Neural progenitor cell (in vitro differentiated cells): ENCODE results near the gene MPC1. TPM values are rescaled to one million over a fixed set of nuclear protein-coding genes. Genes with fewer than 3 reads are reported as not detected.
"Not testable (repeated sequence)": the region's sequence is repeated elsewhere in the genome, so short reads cannot be mapped to it uniquely, and the experiment has no call there.

Experiments
- DNase-seq: peaks from one replicate; pipeline ENCODE4 v3.0.0-alpha.2; 2016; ENCODE audit warnings: low spot score
- H2AFZ ChIP-seq: fragments of 200-600 bp; sonication (generic); replicated peaks from 2 replicates; pipeline ENCODE4 v1.6.1; 2016; ENCODE audit warnings: antibody characterized with exemption
- H3F3A ChIP-seq: fragments of 200-600 bp; sonication (generic); 2 replicates; pipeline ENCODE4 v1.6.1; 2016; ENCODE audit warnings: antibody characterized with exemption, low read depth
- H3K27ac ChIP-seq: fragments of 200-600 bp; sonication (generic); 2 replicates; pipeline ENCODE4 v1.5.1; 2016; ENCODE audit warnings: mild to moderate bottlenecking
- H3K27me3 ChIP-seq: fragments of 200-600 bp; sonication (generic); 2 replicates; pipeline ENCODE4 v1.6.1; 2016; ENCODE audit warnings: mild to moderate bottlenecking, moderate library complexity
- H3K36me3 ChIP-seq: fragments of 200-600 bp; sonication (generic); 2 replicates; pipeline ENCODE4 v1.5.1; 2016
- H3K4me1 ChIP-seq: fragments of 200-600 bp; sonication (generic); 2 replicates; pipeline ENCODE4 v1.6.1; 2016; ENCODE audit warnings: mixed run types
- H3K4me2 ChIP-seq: fragments of 200-600 bp; sonication (generic); 2 replicates; pipeline ENCODE4 v1.6.1; 2016
- H3K4me3 ChIP-seq: fragments of 200-600 bp; sonication (generic); 2 replicates; pipeline ENCODE4 v1.5.1; 2016
- H3K79me2 ChIP-seq: fragments of 200-600 bp; sonication (generic); 2 replicates; pipeline ENCODE4 v1.6.1; 2016; ENCODE audit warnings: low read depth
- H3K9ac ChIP-seq: fragments of 200-600 bp; sonication (generic); 2 replicates; pipeline ENCODE4 v1.6.1; 2016
- H3K9me3 ChIP-seq: fragments of 200-600 bp; sonication (generic); 2 replicates; pipeline ENCODE4 v1.5.1; 2016; ENCODE audit warnings: low read depth
- H4K20me1 ChIP-seq: fragments of 200-600 bp; sonication (generic); 2 replicates; pipeline ENCODE4 v1.6.1; 2016; ENCODE audit warnings: low read depth
- H3K27ac Mint-ChIP-seq: 3 replicates; pipeline ENCODE4 v1.8.0; 2021; ENCODE audit warnings: mixed read lengths
- H3K27me3 Mint-ChIP-seq: 2 replicates; pipeline ENCODE4 v1.8.0; 2022; ENCODE audit warnings: low read depth, mild to moderate bottlenecking, inconsistent platforms, moderate library complexity, mixed read lengths; ENCODE audit not compliant: insufficient read depth
- H3K36me3 Mint-ChIP-seq: 3 replicates; pipeline ENCODE4 v1.8.0; 2021; ENCODE audit warnings: mixed read lengths
- H3K4me1 Mint-ChIP-seq: 3 replicates; pipeline ENCODE4 v1.8.0; 2021; ENCODE audit warnings: mixed read lengths
- H3K4me3 Mint-ChIP-seq: 3 replicates; pipeline ENCODE4 v1.8.0; 2021; ENCODE audit warnings: mild to moderate bottlenecking, moderate library complexity, mixed read lengths
- H3K9me3 Mint-ChIP-seq: 3 replicates; pipeline ENCODE4 v1.8.0; 2020; ENCODE audit warnings: mixed read lengths
- EZH2 ChIP-seq: fragments of 200-600 bp; sonication (generic); IDR thresholded peaks from 2 replicates; pipeline ENCODE4 v1.6.1; 2017; ENCODE audit warnings: antibody characterized with exemption, mild to moderate bottlenecking, moderate library complexity
- EZH2phosphoT487 ChIP-seq: fragments of 200-600 bp; sonication (generic); IDR thresholded peaks from 2 replicates; pipeline ENCODE4 v1.6.1; 2017; ENCODE audit warnings: antibody characterized with exemption
- total RNA-seq: library from RNA; depleted of rRNA; stranded (reverse); fragments of >200 nt; gene quantifications from 2 replicates; pipeline ENCODE4 v1.2.3, GENCODE V29; 2015; ENCODE audit warnings: low replicate concordance
- TF ChIP-seq, protein P1 (sequence below): fragments of 200-600 bp; sonication (generic); IDR thresholded peaks from 2 replicates; pipeline ENCODE4 v1.5.1; 2017; ENCODE audit warnings: antibody characterized with exemption, mild to moderate bottlenecking

MPC1 gene
- total RNA-seq, 1 donor from 2014 or later = 13.2 TPM

DNA sequence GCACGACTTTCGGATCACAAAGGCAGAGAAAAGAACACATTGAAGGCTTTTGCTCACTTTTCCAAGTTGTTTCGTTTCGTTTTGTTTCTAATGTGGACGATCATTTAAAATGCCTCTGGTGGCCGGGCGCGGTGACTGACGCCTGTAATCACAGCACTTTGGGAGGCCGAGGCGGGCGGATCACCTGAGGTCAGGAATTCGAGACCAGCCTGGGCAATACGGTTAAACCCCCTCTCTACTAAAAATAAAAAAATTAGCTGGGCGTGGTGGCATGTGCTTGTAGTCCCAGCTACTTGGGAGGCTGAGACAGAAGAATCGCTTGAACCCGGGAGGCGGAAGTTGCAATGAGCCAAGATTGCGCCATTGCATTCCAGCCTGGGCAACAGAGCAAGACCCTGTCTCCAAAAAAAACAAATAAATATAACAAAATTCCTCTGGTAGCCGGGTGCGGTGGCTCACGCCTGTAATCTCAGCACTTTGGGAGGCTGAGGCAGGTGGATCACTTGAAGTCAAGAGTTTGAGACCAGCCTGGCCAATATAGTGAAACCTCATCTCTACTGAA is 1.1 kb upstream of the MPC1 start:
- TF ChIP-seq, protein P1, sequence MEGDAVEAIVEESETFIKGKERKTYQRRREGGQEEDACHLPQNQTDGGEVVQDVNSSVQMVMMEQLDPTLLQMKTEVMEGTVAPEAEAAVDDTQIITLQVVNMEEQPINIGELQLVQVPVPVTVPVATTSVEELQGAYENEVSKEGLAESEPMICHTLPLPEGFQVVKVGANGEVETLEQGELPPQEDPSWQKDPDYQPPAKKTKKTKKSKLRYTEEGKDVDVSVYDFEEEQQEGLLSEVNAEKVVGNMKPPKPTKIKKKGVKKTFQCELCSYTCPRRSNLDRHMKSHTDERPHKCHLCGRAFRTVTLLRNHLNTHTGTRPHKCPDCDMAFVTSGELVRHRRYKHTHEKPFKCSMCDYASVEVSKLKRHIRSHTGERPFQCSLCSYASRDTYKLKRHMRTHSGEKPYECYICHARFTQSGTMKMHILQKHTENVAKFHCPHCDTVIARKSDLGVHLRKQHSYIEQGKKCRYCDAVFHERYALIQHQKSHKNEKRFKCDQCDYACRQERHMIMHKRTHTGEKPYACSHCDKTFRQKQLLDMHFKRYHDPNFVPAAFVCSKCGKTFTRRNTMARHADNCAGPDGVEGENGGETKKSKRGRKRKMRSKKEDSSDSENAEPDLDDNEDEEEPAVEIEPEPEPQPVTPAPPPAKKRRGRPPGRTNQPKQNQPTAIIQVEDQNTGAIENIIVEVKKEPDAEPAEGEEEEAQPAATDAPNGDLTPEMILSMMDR = peak; percentile 35
- H3K27me3 ChIP-seq = peaks cover 12% of the 10 kb centered on the region
- not testable (repeated sequence) for H3K27ac Mint-ChIP-seq, H3K9me3 Mint-ChIP-seq, H3K36me3 ChIP-seq, H3K27me3 Mint-ChIP-seq, H3K4me1 ChIP-seq, H3K9me3 ChIP-seq, H4K20me1 ChIP-seq, DNase-seq, H3K36me3 Mint-ChIP-seq, H3K79me2 ChIP-seq
- peak overlapping the region; percentile 91 for H3K4me2 ChIP-seq
- H3K4me3 Mint-ChIP-seq = peak overlapping the region; percentile 91
- H3F3A ChIP-seq = peaks cover 11% of the 10 kb centered on the region
- peak overlapping the region; percentile 34 for H3K9ac ChIP-seq
- H3K27ac ChIP-seq = peak overlapping the region; percentile 50
- H2AFZ ChIP-seq = peak overlapping the region; percentile 83
- peaks cover 10% of the 10 kb centered on the region for H3K4me1 Mint-ChIP-seq
- H3K4me3 ChIP-seq = peak overlapping the region; percentile 72

- no peak overlapping the region for H3K27ac ChIP-seq
- TF ChIP-seq EZH2 (no peak), EZH2phosphoT487 (peak; percentile 23)
- TF ChIP-seq, protein P1 = no peak
Measured at GRCh38 chr6:166382500-166382932, 224 bp downstream of the MPC1 start.

GRCh38 chr6:166381733-166382499 is 824 bp downstream of the MPC1 start:
- Histone ChIP-seq H3K9ac (no peak overlapping the region), H3K27me3 (peaks cover 12% of the 10 kb centered on the region), H3F3A (peaks cover 11% of the 10 kb centered on the region), H3K27ac (no peak overlapping the region), H3K36me3 (no peaks in the 10 kb centered on the region), H4K20me1 (no peaks in the 10 kb centered on the region), H3K4me3 (peak overlapping the region; percentile 72), H3K79me2 (no peaks in the 10 kb centered on the region), H3K4me2 (peak overlapping the region; percentile 96), H2AFZ (peak overlapping the region; percentile 52), H3K4me1 (no peaks in the 10 kb centered on the region), H3K9me3 (no peaks in the 10 kb centered on the region)
- no peaks in the 10 kb centered on the region for H3K36me3 Mint-ChIP-seq
- H3K4me3 Mint-ChIP-seq = peak overlapping the region; percentile 92
- H3K9me3 Mint-ChIP-seq = no peaks in the 10 kb centered on the region
- no peak for TF ChIP-seq EZH2
- TF ChIP-seq, protein P1 = peak; percentile 75
- TF ChIP-seq EZH2phosphoT487 = no peak
- peaks cover 10% of the 10 kb centered on the region for H3K4me1 Mint-ChIP-seq
- no peak overlapping the region for H3K27ac Mint-ChIP-seq
- DNase-seq = peak; percentile 73
- peaks cover 2% of the 10 kb centered on the region for H3K27me3 Mint-ChIP-seq

More at GRCh38 chr6:166382500-166382932, 224 bp downstream of the MPC1 start:
- Histone ChIP-seq H3K9me3 (no peaks in the 10 kb centered on the region), H3K4me3 (peak overlapping the region; percentile 72), H4K20me1 (no peaks in the 10 kb centered on the region), H3K27me3 (peaks cover 12% of the 10 kb centered on the region), H3K36me3 (no peaks in the 10 kb centered on the region), H3K4me2 (peak overlapping the region; percentile 96), H2AFZ (peak overlapping the region; percentile 94), H3F3A (peaks cover 11% of the 10 kb centered on the region), H3K4me1 (no peaks in the 10 kb centered on the region), H3K9ac (peak overlapping the region; percentile 41), H3K79me2 (no peaks in the 10 kb centered on the region)
- Mint-ChIP-seq H3K9me3 (no peaks in the 10 kb centered on the region), H3K4me3 (peak overlapping the region; percentile 92), H3K36me3 (no peaks in the 10 kb centered on the region), H3K27ac (no peak overlapping the region), H3K27me3 (peaks cover 2% of the 10 kb centered on the region), H3K4me1 (peaks cover 10% of the 10 kb centered on the region)
- no peak for DNase-seq
